ENCODE data around the gene EHD2.

GRCh38 chr19:47757617-47758442 lies 44.6 kb downstream of the EHD2 start:
- TF ChIP-seq POLR2A (IDR thresholded peaks at IDR 0.05) (no peak), CTCF (IDR thresholded peaks at IDR 0.05) (no peak)

All from ovary (tissue), 3 donors.